K562 (cell line): ENCODE measurements around the gene NDUFB3. TPM values are rescaled to one million over a fixed set of nuclear protein-coding genes. Genes with fewer than 3 reads are reported as not detected.

Source experiments
- AFF1 ChIP-seq, 2 experiments: fragments of 450-650 bp; IDR thresholded peaks; 2 replicates each; pipeline ENCODE4 v1.6.1; 2018; ENCODE audit warnings: mild to moderate bottlenecking in 2 of 2, low read depth in 1 of 2; ENCODE audit not compliant: partially characterized antibody in 2 of 2
- CREB3 ChIP-seq: fragments of 450-650 bp; conservative IDR thresholded peaks from 2 replicates; pipeline ENCODE4 v1.6.1; 2016; ENCODE audit warnings: missing genetic modification characterization, low read depth, mild to moderate bottlenecking, missing compliant biosample characterization, moderate library complexity
- EGR1 ChIP-seq: fragments of 450-650 bp; conservative IDR thresholded peaks from 2 replicates; pipeline ENCODE4 v1.6.1; 2017; ENCODE audit warnings: mild to moderate bottlenecking
- EWSR1 ChIP-seq: fragments of 450-650 bp; IDR thresholded peaks from 2 replicates; pipeline ENCODE4 v1.6.1; 2018; ENCODE audit warnings: borderline replicate concordance, mild to moderate bottlenecking, low read depth, moderate library complexity; ENCODE audit not compliant: partially characterized antibody
- FOXJ3 ChIP-seq: sonication (generic); formaldehyde crosslinking; IDR thresholded peaks from 2 replicates; pipeline ENCODE4 v1.4.0; 2020; ENCODE audit warnings: mild to moderate bottlenecking, missing genetic modification reagents
- GTF2E2 ChIP-seq: fragments of 200-800 bp; sonication (Bioruptor generic); IDR thresholded peaks from 2 replicates; pipeline ENCODE4 v1.6.1; 2016; ENCODE audit warnings: missing genetic modification characterization, missing compliant biosample characterization
- HNRNPL ChIP-seq: fragments of 200-400 bp; formaldehyde crosslinking; IDR thresholded peaks from 2 replicates; pipeline ENCODE4 v1.6.1; 2017; ENCODE audit warnings: low read depth, mild to moderate bottlenecking, low read length
- KLF16 ChIP-seq: IDR thresholded peaks from 2 replicates; pipeline ENCODE4 v1.6.1; 2016; ENCODE audit warnings: antibody characterized with exemption
- POLR2B ChIP-seq: fragments of 450-650 bp; IDR thresholded peaks from 2 replicates; pipeline ENCODE4 v1.6.1; 2018; ENCODE audit warnings: low read depth; ENCODE audit not compliant: partially characterized antibody
- POLR2G ChIP-seq: fragments of 200-400 bp; formaldehyde crosslinking; IDR thresholded peaks from 2 replicates; pipeline ENCODE4 v1.6.1; 2017; ENCODE audit warnings: low read depth, mild to moderate bottlenecking, antibody characterized with exemption, low read length, moderate library complexity
- PTBP1 ChIP-seq: fragments of 200-400 bp; formaldehyde crosslinking; IDR thresholded peaks from 2 replicates; pipeline ENCODE4 v1.6.1; 2017; ENCODE audit warnings: low read depth, low read length
- RREB1 ChIP-seq: fragments of 250-450 bp; sonication (Bioruptor Pico); IDR thresholded peaks from 2 replicates; pipeline ENCODE4 v1.4.0; 2020
- THAP12 ChIP-seq: fragments of 250-450 bp; sonication (Bioruptor Pico); IDR thresholded peaks from 2 replicates; pipeline ENCODE4 v1.9.0; 2021; ENCODE audit warnings: mild to moderate bottlenecking, inconsistent platforms
- ZNF239 ChIP-seq: fragments of 250-450 bp; sonication (Bioruptor Pico); IDR thresholded peaks from 2 replicates; pipeline ENCODE4 v1.4.0; 2020; ENCODE audit warnings: mild to moderate bottlenecking
- polyA plus RNA-seq, 8 experiments: library from polyadenylated mRNA; depleted of rRNA in 4 of 8; stranded (reverse) in 5 of 8; unstranded in 3 of 8; fragments of >200 nt; fragmentation: Nextera tagmentation in 2 of 8; fragmentation: Illumina TruSeq in 1 of 8; extraction: Ambion mirVana in 2 of 8; extraction: Trizol in 1 of 8; gene quantifications; 2 replicates each; pipeline versions ENCODE4 v1.2.1 to v1.2.3, GENCODE V29; 2011 to 2014; ENCODE audit warnings: inconsistent platforms in 1 of 8, missing spikeins in 1 of 8
- total RNA-seq, 7 experiments: library from RNA; depleted of rRNA in 6 of 7; stranded (reverse); fragments of >200 nt in 6 of 7; fragmentation: Illumina TruSeq in 2 of 7; extraction: Trizol in 2 of 7; gene quantifications; 2 replicates each; pipeline versions ENCODE4 v1.2.1 to v1.2.3, GENCODE V29; 2011 to 2021; ENCODE audit warnings: low replicate concordance in 1 of 7

The NDUFB3 gene
- total and polyA plus RNA-seq, 9 of the 15 experiments (the other 6 are each of a cell fraction or from before 2014, with no cell fraction given), result 126 to 786 (median 156) TPM

GRCh38 chr2:201071479-201072200 is at the start of gene NDUFB3, which contains the start of gene HYCC2 (continued):
- TF ChIP-seq RREB1 (CRISPR knock-in tag) (no peak), EWSR1 (no peak), PTBP1 (no peak), EGR1 (no peak; the same call in none of the 2 replicates), THAP12 (CRISPR knock-in tag) (0 out of 2 replicates have a peak, but pooled peaks have one; percentile 33), KLF16 (no peak), GTF2E2 (tag) (peak; percentile 55; the same call in 1 of the 2 replicates), POLR2G (peak; percentile 84), ZNF239 (no peak), CREB3 (tag) (0 out of 2 replicates have a peak, but pooled peaks have one; percentile 36), POLR2B (peak; percentile 85), AFF1 (IDR thresholded peaks at IDR 0.05; ENCODE audit: low read depth in 1 of 2, partially characterized antibody in 2 of 2) (peak; percentile 41 to 90), FOXJ3 (CRISPR knock-in tag) (no peak), HNRNPL (no peak)
